Right lobe of liver (tissue), 6 donors: Measurements from ENCODE around the gene SCUBE2. TPM values are rescaled to one million over a fixed set of nuclear protein-coding genes. Genes with fewer than 3 reads are reported as not detected.

ENCODE experiments used
- ATAC-seq, 4 donors: fragments of 200-7000 bp; cut with Tn5 transposase; one replicate each; pipeline ENCODE4 v1.9.1; 2020; ENCODE audit warnings: mild to moderate bottlenecking in 4 of 4, moderate library complexity in 4 of 4
- DNase-seq, 3 donors: peaks; one replicate each; pipeline ENCODE4 v3.0.0-alpha.2; 2020
- H3K27ac ChIP-seq, 3 donors: fragments of 200-600 bp; one replicate each; pipeline ENCODE4 v1.8.0; 2022
- H3K27me3 ChIP-seq, 2 donors: fragments of 200-600 bp; one replicate each; pipeline ENCODE4 v1.8.0; 2022
- H3K36me3 ChIP-seq, 4 donors: fragments of 200-600 bp; sonication (generic) in 1 of 4; one replicate each; pipeline versions ENCODE4 v1.5.1 to v1.8.0; 2017 to 2022; ENCODE audit warnings: control low read depth in 1 of 4
- H3K4me1 ChIP-seq, 4 donors: fragments of 200-600 bp; sonication (generic) in 1 of 4; one replicate each; pipeline versions ENCODE4 v1.5.1 to v1.8.0; 2017 to 2022; ENCODE audit warnings: control low read depth in 1 of 4
- H3K4me3 ChIP-seq, 3 donors: fragments of 200-600 bp; one replicate each; pipeline ENCODE4 v1.8.0; 2022
- H3K9me3 ChIP-seq, 4 donors: fragments of 200-600 bp; sonication (generic) in 1 of 4; one replicate each; pipeline versions ENCODE4 v1.5.1 to v1.8.0; 2017 to 2022; ENCODE audit warnings: control low read depth in 1 of 4
- POLR2A ChIP-seq: fragments of 450-650 bp; IDR thresholded peaks from one replicate; pipeline ENCODE4 v1.6.1; 2017; ENCODE audit warnings: antibody characterized with exemption, mild to moderate bottlenecking
- WGBS: methylation state at CpG from one replicate; pipeline ENCODE4 v1.1.6; 2018; ENCODE audit warnings: low coverage, low lambda C conversion rate; ENCODE audit not compliant: insufficient coverage; ENCODE audit errors: missing lambda C conversion rate; 5-methylcytosine and 5-hydroxymethylcytosine counted together
- intact Hi-C, 2 donors: fragments of 100-400 bp; cut with DNase I; formaldehyde crosslinking; loops; one replicate each; pipeline versions ENCODE4 v1.11.2 to v1.14.1; 2022
- total RNA-seq, 6 experiments: library from RNA; depleted of rRNA in 2 of 6; stranded (reverse); fragments of >200 nt in 2 of 6; fragmentation: NEBNext Ultra II Directional in 3 of 6; extraction: Animal tissue kit (Norgen Biotek cat#: 25700) in 3 of 6; gene quantifications; one replicate each; pipeline versions ENCODE4 v1.1.0 to v1.2.4, GENCODE V29; 2016 to 2023
- TF ChIP-seq, protein P1 (sequence below), 4 donors: fragments of 200-600 bp in 3 of 4; fragments of 450-650 bp in 1 of 4; IDR thresholded peaks; one replicate each; pipeline versions ENCODE4 v1.5.1 to v1.8.0; 2016 to 2022; ENCODE audit warnings: antibody characterized with exemption in 4 of 4, mild to moderate bottlenecking in 2 of 4
- donor health status: DM: no; HTN: yes; CAD: no.
- donor health status: DM: no; HTN: no; CAD: no.
- donor health status: DM: no; HTN: no; CAD: no.
- donor health status: DM: no; HTN: yes; CAD: no.
- donor health status: DM: no; HTN: yes; CAD: no.

Gene SCUBE2
- total RNA-seq, 6 experiments from 2014 or later = 0.19 to 1.1 (median 0.32) TPM

DNA sequence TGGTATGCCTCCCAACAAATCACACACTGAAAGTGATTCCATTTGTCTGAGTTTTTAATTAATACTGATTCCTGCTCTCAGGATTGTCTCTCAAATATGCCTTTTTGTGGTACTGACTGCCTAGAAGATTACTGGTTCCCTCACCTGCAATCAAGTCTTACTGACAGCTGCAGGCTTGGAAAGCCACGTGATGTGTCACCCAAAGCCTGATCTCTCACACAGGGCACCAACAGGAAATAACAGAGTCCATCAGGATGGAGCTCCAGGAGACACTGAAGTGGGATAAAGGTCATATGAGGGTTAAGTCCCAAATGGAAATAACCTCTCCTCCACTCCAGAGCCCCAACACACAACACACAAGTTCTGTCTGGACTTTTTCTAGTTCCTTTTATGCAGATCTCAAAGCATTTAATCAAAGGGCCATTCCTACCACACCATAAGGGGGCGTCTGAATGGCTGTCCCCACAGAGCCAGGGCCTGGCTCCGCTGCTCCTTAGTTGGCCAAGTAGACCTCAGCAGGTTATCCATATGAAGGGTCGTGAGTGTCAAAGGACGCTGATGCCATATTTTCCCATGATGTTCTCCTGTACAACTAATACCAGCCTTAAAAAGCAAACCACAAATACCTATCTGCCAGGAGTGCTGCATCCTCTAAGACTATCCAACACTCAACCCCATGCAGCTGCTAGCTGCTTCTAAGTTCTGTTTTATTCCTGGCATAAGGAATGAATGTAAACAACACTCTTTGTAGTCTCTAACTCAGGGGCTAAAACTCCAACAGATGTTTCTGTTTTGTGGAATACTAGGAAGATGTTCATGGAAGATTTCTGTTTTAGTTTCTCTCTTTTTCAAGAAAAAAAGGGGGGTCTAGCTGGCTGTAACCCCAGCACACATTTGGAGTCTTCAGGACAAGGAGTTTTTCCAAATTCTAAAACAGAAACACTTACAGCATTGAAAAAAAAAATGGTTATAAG lies 13.0 kb downstream of the SCUBE2 start:
- intact Hi-C loops = no loop called here
- H3K36me3 ChIP-seq = no peaks in the 10 kb centered on the region
- no peak overlapping the region for H3K4me3 ChIP-seq
- H3K9me3 ChIP-seq = no peaks in the 10 kb centered on the region
- DNase-seq (no peak), ATAC-seq (no peak)
- H3K4me1 ChIP-seq = no peaks in the 10 kb centered on the region
- H3K27ac ChIP-seq = no peak overlapping the region
- no peaks in the 10 kb centered on the region for H3K27me3 ChIP-seq
- 69% methylated on average over 4 of the region's 5 CpGs for WGBS
- TF ChIP-seq, protein P1, sequence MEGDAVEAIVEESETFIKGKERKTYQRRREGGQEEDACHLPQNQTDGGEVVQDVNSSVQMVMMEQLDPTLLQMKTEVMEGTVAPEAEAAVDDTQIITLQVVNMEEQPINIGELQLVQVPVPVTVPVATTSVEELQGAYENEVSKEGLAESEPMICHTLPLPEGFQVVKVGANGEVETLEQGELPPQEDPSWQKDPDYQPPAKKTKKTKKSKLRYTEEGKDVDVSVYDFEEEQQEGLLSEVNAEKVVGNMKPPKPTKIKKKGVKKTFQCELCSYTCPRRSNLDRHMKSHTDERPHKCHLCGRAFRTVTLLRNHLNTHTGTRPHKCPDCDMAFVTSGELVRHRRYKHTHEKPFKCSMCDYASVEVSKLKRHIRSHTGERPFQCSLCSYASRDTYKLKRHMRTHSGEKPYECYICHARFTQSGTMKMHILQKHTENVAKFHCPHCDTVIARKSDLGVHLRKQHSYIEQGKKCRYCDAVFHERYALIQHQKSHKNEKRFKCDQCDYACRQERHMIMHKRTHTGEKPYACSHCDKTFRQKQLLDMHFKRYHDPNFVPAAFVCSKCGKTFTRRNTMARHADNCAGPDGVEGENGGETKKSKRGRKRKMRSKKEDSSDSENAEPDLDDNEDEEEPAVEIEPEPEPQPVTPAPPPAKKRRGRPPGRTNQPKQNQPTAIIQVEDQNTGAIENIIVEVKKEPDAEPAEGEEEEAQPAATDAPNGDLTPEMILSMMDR (IDR thresholded peaks at IDR 0.05) = no peak
- no peak for TF ChIP-seq POLR2A

DNA sequence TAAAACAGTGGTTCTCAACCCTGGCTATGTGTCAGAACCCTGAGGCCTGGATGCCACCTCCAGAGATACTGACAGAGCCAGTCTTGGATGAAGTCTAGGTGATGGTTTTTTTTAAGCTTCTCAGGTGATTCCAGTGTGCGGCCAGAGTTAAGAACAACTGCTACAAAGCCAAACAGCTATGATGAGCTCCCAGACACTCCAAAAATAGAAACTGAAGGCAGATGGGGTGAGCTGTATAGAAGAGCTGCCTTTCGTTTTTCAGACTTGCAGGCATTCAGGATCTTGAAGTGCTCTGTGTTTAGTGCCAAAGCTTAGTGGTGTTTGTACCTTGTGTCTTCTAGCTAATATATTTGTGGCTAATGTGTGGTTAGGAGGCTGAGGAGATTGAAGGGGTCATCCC lies 14.2 kb downstream of the SCUBE2 start:
- WGBS = 80% methylated on average over 1 of the region's 2 CpGs
- Histone ChIP-seq H3K4me1 (no peaks in the 10 kb centered on the region), H3K9me3 (no peaks in the 10 kb centered on the region), H3K36me3 (no peaks in the 10 kb centered on the region), H3K27ac (no peak overlapping the region), H3K27me3 (no peaks in the 10 kb centered on the region), H3K4me3 (no peak overlapping the region)
- TF ChIP-seq POLR2A = no peak
- TF ChIP-seq, protein P1 (IDR thresholded peaks at IDR 0.05) = no peak
- intact Hi-C loops = no loop called here
- ATAC-seq = no peak
- DNase-seq = no peak

DNA sequence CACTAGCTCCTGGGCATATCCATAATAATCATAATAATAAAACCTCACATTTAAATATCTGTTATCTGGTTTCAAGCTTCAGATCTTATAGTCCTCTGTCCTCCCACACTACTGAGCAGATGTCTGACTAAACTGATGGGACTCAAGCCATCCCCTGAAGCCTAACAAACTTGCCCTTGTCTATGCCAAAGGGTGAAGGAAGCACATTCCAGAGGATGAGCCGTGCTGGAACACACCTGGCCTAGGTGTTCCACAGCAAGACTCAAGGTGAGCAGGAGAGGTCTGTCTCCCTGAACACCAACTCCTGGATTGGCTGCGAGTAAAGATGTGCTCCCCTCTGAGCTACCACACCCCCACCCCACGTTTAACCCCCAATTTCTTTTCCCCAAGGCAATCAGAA lies 14.7 kb downstream of the SCUBE2 start:
- intact Hi-C loops = no loop called here
- no peak for ATAC-seq
- no peaks in the 10 kb centered on the region for H3K36me3 ChIP-seq
- H3K27me3 ChIP-seq = no peaks in the 10 kb centered on the region
- no peak overlapping the region for H3K4me3 ChIP-seq
- TF ChIP-seq, protein P1 (IDR thresholded peaks at IDR 0.05) = no peak
- TF ChIP-seq POLR2A = no peak
- no peaks in the 10 kb centered on the region for H3K9me3 ChIP-seq
- no peak overlapping the region for H3K27ac ChIP-seq
- DNase-seq = no peak
- no peaks in the 10 kb centered on the region for H3K4me1 ChIP-seq
- 62% methylated on average over 3 of the region's 3 CpGs for WGBS

DNA sequence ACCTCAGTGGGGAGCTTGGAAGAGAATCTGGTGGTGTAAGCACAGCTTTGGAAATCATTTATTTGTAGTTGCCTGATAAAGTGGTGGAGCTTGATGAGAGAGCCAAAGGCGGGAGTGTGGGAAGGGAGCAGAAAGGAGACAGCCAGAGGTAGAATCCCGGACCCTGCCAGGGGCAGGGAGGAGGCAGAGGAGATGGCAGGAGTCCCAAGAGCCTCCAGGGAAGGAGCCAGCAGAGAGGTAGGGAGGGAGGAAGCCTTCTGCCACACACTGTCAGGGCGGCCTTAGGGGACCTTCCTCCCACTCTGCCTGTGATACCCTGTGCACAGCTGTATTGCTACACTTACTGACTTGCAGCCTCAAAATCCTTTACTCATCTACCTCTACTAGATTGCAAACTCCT lies 15.4 kb downstream of the SCUBE2 start:
- no peak overlapping the region for H3K27ac ChIP-seq
- no peaks in the 10 kb centered on the region for H3K9me3 ChIP-seq
- WGBS = 92% methylated on average over 2 of the region's 3 CpGs
- H3K36me3 ChIP-seq = no peaks in the 10 kb centered on the region
- no peaks in the 10 kb centered on the region for H3K4me1 ChIP-seq
- intact Hi-C loops = no loop called here
- TF ChIP-seq POLR2A = no peak
- TF ChIP-seq, protein P1 (IDR thresholded peaks at IDR 0.05) = no peak
- DNase-seq (no peak), ATAC-seq (no peak)
- H3K27me3 ChIP-seq = no peaks in the 10 kb centered on the region
- no peak overlapping the region for H3K4me3 ChIP-seq
